Activated CD4-positive, CD25-positive, alpha-beta regulatory T cell treated with anti-CD3 and anti-CD28 coated beads, Interleukin-2, amount 50 U/mL, for 72 hours (primary cell): ENCODE data around the gene PPP4R3A.
"Not testable (repeated sequence)": the region's sequence is repeated elsewhere in the genome, so short reads cannot be mapped to it uniquely, and the experiment has no call there.

Source experiments
- DNase-seq: peaks from one replicate; pipeline ENCODE4 v3.0.0; 2021

PPP4R3A gene

DNA sequence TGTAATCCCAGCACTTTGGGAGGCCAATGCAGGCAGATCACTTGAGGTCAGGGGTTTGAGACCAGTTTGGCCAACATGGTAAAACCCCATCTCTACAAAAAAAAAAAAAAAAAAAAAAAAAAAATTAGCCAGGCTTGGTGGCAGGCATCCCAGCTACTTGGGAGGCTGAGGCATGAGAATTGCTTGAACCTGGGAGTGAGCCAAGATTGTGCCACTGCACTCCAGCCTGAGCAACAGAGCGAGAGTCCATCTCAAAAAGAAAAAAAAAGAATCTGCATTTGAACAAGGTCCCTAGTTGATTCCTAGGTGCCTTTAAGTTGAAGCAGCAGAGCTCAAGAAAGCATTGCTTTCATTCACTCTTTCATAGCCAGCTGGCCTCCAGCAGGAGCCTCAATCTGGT lies 81.2 kb downstream of the PPP4R3A start:
- not testable (repeated sequence) for DNase-seq

DNA sequence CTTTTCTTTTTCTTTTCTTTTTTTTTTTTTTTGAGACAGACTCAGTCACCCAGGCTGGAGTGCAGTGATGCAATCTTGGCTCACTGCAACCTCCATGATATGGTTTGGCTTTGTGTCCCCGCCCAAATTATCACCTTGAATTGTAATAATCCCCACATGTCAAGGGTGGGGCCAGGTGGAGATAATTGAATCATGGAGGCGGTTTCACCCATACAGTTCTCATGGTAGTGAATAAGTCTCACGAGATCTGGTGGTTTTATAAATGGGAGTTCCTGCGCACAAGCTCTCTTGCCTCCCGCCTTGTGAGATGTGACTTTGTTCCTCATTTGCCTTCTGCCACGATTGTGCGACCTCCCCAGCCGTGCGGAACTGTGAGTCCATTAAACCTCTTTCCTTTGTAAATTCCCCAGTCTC lies 84.6 kb downstream of the PPP4R3A start:
- not testable (repeated sequence) for DNase-seq

DNA sequence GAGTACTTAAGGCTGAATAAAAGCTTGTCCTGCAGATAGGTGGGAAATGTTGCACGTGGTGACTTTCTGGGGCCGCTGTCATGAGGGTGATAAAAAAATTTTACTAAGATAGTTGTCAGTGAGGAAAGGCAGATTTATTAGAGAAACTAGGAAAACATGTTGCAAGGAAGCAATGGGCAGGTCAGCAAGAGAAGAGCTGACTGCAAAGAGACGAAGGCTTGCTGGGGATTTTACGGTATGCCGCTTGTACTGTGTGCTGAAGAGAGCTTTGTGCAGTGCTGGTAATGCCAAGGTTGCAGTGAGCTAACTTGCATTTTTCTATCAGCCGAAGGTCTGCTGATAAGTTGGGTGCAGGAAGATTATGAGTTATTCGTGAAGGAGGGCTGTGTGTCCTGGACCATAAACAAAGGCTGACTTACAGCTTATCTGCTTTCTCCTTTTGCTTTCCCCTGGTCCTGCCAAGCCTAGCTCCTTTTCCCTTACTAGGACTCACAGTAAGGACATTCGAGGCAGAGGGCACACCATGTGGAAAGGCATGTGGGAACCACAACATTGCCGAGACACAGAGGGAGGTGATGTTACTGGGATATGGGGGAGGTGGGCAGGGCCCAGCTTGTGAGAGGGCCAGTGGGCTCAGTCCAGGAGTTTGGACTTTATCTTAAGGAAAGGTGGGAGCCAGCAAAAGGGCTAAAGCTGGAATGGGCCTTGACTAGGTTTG lies 85.1 kb downstream of the PPP4R3A start:
- no peak for DNase-seq

DNA sequence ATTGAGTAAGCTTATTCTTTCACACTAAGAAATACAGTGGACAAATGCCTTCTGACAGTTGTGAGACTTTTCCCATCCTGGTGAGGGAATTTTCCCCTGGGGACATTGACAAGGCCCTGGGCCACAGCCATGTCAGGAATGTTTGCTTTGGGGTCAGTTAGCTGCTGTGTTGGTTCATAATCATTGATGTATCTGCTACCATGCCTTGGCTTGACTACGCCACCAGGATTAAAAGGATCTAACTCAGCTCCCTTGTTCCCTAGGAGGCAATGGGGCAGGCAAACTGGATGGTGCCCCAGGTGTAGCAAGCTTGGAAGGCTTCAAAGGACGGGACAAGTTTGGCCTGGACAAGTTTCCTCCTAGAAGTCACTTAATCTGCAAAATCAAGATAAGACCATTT lies 89.4 kb downstream of the PPP4R3A start:
- no peak for DNase-seq

DNA sequence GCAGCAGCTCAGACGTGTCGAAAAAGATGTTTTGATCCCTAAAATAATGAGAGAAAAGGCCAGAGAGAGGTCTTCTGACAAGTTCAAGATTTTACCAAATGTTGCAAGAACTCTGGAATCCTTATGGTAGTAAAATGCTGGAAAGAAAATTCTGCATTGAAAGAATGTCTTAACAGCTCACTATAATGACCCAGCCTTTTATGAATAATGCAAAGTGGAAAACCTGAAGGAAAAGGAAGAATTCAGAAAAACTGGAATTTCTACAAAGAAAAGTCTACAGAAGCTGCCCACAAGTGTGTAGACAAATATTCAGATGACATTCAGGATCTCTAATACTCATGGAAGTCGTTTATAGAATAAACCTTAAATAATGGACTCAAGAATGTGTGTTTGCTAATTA lies 90.7 kb downstream of the PPP4R3A start:
- DNase-seq = no peak

DNA sequence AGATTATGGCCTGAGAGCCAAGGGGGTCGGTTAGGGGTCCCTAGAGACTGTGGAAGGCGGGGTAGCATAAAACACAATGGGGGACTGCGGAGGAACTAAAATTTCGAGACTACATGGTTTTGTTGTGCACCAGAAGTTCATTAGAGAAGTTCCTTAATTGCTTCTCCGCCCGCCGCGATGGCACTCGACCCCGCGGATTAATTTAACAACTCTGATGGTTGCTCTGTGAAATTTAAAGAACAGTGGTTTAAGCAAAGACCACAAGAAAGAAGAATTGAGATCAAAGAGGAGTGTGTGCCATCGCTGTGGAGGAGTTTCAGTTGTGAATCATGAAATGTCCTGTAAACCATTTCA lies 91.1 kb downstream of the PPP4R3A start:
- DNase-seq = no peak

DNA sequence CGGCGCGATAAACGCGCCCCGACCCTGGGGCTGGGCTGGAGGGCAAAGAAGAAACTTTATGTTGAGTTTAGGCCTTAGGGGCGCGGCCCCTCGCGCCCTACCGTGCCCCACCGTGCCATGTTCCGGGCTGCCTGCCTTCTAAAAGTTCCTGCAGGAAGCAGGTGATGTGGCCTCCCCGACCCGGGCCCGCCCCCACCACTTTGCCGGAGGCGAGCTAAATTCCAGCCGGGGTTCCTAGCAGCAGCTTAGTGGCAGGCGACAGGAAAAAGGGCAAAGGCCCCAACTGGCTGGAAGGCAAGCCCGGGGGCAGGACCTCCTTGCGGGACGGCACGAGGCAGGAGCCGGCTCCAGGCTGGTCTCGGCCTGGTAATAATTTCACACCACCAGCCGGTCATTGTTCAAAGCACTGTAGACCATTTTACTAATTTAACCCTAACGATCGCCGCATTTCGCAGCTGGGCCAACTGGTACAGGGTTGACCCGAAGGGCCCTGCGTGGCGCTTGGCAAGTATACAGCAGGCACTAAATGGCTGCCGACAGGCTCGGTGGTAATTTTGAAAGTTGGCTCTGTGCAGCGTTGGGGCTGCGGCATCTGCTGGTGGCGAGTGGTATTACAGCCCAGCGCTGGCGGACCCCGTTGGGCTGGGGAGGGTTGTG lies 91.6 kb downstream of the PPP4R3A start:
- DNase-seq = peak; percentile 88

DNA sequence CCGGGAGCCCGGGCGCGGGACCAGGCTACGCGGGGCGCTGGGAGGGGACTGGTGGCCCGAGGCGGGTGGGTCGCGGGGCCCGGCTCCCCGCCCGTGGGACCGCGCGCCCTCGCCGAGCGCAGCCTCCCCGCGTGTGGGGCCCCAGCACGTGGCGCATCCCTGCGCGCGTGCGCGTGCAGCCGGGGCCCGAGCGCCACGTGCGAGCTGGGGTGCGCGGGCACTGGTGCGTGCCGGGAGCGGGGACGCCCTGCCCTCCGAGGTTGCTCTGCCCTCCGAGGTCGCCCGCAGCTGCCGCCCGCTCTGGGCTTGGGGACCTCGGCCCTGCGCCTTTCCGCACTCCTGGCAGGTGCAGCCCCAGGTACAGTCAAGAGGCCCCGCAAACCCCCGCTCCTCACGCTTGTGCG lies 92.1 kb downstream of the PPP4R3A start:
- DNase-seq = no peak

DNA sequence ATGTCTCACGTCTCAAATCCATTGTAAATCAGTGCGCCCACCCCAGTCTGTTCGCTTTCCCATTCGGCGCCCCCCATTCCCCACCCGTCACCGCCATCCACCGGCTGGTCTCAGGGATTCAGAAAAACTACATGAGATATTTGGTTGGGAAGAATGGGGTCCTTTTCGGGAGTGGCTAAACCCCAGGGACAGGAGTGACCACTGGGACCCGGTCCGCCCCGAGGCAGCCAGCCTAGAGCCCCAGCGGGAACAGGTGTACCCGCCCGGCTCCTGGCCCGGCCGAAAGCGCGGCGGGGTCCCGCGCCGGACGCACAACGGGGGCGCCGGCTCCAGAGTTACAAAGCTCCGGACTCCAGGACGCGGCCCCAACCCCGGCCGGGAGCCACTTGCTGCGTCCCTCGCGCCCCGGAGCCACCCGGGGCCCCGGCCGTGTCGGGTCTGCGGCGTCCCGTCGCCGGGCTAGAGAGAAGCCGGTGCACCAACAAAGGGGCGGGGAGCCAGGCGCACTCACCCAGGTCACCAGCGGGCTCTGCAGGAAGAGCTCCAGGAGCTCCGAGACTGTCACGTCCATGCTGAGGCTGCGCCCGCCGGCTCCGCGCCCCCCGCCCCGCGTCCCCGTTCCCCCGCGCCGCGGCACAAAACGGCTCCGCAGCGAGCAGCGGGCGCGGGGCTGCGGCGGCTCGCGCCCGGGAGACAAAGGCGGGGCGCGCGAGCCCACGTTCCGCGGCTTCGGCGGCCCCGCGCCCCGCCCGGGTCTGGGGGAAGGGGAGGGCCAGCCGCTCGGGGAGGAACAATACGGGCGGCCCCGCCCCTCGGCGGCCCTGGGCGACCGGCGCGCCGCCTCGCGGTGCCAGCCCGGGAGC lies 92.8 kb downstream of the PPP4R3A start, which contains the start of gene CCDC88C:
TSS of gene CCDC88C (minus strand) at position 701 of the 863 bp plus-strand sequence. CDS start at position 571, 130 bp downstream.
- peak; percentile 80 for DNase-seq

DNA sequence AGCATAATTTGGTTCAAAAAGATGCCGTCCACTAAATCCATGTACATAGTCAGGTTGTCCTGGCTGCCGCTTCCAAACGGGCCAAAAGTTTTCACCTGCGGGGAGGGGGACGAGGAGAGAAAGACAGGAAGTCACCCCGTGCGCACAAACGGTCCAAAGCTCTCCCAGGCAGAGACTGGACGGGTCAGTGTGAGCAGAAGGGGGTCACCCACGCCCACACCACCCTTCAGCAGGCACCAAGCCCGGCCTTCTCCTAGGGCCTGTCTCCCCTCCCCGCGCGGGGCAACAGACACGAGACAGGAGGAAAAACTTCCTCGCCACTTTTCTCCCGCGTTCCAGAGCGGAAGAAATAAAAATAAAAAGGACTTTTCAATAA lies 93.4 kb downstream of the PPP4R3A start:
- no peak for DNase-seq

DNA sequence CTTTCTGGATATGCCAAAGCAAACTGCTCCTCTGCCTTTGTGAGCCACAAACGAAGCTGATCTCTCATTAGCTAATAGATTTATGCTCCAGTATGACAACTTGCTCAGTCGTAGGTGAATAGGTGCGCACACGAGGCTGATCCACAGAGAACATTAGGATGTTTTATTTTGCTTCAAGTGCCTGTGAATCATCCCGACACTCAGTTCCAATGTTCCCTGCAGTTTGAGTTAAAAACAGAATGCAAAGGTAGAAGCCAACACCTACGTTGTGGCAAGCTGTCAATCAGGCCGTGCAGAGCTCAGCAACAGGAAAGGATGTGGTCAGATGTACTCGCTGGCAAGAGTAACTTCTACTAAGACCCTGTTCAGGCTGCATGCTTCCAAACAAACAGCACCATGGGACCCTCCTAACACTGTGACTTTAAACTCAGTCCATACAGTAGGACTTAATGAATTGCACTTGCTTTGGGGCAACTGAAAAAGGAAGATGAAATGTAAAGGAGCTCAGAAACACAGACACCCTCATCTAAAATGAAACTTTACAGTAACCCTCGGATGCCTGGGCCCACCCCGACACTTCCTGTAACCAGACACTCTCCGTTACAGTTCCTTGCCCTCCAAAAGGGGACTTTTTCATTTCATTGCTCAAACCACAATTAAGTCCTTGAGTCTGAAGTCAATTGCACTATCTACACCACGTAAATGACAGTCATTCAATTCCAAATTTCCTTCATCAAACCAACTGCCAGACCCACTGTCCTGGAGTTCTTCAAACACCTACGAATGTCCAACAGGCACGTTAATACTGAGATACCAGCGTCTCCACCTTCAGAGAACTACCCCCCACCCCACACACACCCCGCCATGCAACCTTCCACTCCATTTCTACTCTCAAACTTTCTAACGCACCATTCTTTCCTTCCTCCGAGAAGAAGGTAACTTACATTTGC lies 94.0 kb downstream of the PPP4R3A start:
- DNase-seq = peak; percentile 61

DNA sequence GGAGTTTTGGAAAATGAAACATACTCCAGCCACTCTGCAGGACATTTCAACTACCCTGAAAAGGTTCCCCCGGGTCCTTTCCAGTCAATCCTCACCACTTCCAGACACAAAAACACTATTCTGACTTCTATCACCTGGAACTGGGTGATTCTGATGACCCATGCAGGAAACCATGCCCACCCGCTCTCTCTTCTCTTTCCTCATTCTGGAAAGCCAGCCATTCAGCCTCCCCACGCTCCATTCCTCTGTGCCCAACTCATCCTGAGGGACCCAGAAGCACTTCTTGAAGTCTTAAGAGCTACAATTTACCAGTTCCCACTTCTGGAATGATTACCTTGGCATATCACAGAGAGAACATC lies 95.7 kb downstream of the PPP4R3A start:
- no peak for DNase-seq

DNA sequence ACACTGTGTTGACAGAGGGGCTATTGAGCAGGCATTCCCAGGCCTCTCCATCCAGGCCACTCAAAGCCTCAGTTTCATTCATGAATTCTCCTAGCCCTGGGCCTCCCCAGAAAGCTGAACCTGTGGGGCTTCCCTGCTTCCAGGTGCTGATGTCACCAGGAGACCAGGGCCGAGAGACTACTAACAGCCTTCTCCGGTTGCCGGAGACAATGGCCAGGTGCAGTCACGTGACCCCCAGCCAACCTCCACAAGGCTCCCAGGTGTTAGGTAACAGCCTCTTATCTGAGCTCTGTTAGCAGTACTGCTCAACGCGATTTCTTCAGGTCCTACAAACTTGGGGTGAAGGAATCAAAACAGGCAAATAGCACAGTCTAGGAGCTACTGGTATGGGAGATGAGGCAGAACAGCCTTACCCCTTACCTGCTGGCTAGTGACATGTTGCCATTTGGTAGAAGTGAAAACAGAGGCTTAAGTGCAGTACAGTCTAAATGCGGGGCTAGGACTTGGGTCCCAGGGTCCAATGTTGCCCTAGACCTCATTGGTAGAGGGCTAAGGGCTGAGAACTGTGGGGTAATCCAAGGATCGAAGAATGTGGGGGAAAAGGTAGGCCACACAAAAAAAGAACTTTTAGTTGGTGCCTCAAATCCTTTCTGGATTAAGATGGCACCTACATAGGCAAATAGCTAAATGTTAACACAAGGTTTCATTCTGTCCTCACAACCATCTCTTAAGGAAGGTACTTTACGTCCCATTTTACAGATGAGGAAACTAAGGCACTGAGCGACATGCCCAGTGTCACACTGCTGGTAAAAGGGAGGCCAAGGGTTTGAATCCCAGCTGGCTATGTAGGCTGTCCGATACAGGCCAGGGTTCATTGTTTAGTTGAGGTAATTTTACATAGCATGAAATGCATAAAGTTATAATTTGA lies 96.3 kb downstream of the PPP4R3A start:
- no peak for DNase-seq

DNA sequence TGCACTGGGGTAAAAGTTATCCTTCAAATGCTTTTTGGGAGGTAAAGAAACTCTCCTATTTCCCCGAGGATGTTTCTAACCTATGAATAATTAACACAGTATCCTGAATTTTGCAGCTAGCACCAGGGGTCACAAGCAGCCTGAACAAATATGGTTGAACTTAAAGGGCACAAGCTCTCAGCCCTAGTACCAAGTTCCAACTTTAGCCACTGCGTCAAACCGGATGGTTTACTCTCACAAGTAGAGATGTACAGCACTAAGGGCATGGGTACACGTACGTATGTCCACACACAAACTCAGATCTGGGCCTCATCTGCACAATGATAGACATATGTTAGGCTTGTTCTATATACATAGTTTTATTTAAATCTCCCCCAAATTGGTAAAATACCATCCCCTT lies 97.2 kb downstream of the PPP4R3A start:
- DNase-seq = no peak

DNA sequence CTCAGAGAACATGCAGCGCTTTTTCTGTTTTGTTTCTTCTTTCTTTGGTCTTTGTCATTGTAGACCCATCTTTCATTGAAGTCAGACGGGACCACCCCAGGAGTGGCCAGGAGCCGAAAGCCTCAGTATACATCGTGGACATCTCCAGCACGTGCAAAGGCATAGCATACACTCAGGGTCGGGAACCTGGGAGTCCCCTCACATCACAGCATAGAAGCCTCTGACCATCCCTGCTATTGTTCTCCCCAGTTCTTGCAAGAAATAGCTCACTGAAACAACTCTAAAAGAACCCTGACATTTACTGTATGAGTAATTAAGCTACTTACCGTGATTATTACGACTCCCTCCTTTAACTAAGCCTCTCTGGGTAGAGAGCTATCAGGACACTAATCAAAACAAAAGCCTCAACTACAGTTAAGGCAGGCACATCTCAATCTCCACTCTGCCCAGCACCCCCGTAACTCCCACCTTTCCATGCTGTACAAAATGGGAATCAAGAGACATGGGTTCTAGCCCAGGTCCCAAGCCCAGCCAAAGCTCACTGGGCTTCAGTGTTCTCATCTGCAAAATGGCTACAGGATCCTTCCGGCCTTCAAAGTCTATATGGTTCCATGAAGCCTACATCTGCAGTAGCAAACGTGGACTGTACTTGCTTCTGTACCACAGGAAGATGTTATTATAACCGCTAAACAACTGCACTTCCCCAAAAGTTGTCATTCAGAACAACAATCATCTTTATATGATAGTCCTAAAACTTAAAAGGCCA lies 99.2 kb downstream of the PPP4R3A start:
- DNase-seq = no peak

DNA sequence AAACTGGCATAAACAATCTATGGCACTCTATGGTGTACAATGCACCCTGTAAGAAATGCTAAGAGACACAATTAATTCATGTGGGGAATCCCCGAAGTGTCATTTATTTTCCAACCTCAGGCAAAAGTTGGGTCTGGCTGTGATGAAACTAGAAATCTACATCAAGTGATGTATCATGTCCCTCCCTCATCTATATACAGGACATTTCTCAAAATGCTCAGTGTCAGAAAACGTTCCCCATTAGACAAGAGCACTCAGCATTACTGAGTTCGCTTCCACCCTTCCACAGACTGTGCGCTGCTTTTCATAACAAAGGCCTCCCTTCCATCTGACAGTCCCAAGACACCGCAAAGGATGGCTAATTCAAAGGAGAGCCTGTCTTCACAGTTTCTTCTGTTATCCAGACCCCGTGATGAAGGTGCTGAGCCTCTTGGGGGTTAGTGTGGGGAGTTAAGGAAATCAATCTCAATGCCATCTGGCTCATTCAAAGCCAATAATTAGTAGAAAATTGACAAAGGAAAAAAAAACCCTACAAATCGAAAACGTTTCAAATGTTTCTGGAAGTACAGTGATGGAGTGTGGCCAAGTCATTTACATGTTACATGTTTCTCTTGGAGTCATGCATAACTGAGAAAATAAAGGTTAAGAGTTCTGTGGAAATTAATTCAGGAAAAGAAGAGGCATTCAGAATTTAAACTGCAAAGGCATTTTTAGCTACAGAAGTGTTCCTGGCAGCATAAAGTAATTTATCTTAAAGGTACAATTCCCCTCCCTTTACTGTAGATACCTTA lies 100.0 kb downstream of the PPP4R3A start:
- no peak for DNase-seq

DNA sequence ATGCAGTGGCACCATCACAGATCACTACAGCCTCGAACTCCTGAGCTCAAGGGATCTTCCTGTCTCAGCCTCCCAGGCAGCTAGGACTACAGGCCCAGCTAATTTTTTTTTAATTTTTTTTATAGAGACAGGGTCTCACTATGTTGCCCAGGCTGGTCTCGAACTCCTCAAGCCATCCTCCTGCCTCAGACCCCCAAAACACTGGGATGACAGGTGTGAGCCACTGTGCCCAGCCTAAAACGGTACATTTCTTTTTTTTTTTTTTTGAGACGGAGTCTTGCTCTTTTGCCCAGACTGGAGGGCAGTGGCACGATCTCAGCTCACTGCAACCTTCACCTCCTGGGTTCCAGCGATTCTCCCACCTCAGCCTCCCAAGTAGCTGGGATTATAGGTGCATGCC lies 100.9 kb downstream of the PPP4R3A start:
- not testable (repeated sequence) for DNase-seq
